WTC11 (cell line): Measurements from ENCODE around the gene CFHR1.

Experiments
- CREB1 ChIP-seq: sonication (generic); formaldehyde crosslinking; IDR thresholded peaks from 2 replicates; pipeline ENCODE4 v1.8.0; 2023; ENCODE audit warnings: mild to moderate bottlenecking, missing genetic modification reagents
- ESRRA ChIP-seq: sonication (generic); formaldehyde crosslinking; IDR thresholded peaks from 2 replicates; pipeline ENCODE4 v1.8.1; 2022; ENCODE audit warnings: mild to moderate bottlenecking, missing genetic modification reagents, borderline replicate concordance
- MXD4 ChIP-seq: fragments of 250-450 bp; sonication (Bioruptor Pico); IDR thresholded peaks from 2 replicates; pipeline ENCODE4 v1.8.0; 2021; ENCODE audit warnings: mild to moderate bottlenecking, moderate library complexity, borderline replicate concordance
- NFATC4 ChIP-seq: fragments of 250-450 bp; sonication (Bioruptor Pico); IDR thresholded peaks from 2 replicates; pipeline ENCODE4 v1.9.0; 2021; ENCODE audit warnings: mild to moderate bottlenecking
- NFE2L1 ChIP-seq: sonication (generic); formaldehyde crosslinking; IDR thresholded peaks from 2 replicates; pipeline ENCODE4 v1.8.1; 2023; ENCODE audit warnings: missing genetic modification reagents
- TCF7 ChIP-seq: sonication (generic); formaldehyde crosslinking; IDR thresholded peaks from 2 replicates; pipeline ENCODE4 v1.8.0; 2022; ENCODE audit warnings: mild to moderate bottlenecking, low read depth, missing genetic modification reagents, moderate library complexity
- TEAD4 ChIP-seq: sonication (generic); formaldehyde crosslinking; IDR thresholded peaks from 2 replicates; pipeline ENCODE4 v1.8.0; 2022; ENCODE audit warnings: mild to moderate bottlenecking, missing genetic modification reagents
- ZNF138 ChIP-seq: sonication (generic); formaldehyde crosslinking; conservative IDR thresholded peaks from 2 replicates; pipeline ENCODE4 v1.8.1; 2022; ENCODE audit warnings: mild to moderate bottlenecking, moderate library complexity, missing genetic modification reagents
- TF ChIP-seq, protein P1 (sequence below): fragments of 200-600 bp; IDR thresholded peaks from 2 replicates; pipeline ENCODE4 v1.8.0; 2022; ENCODE audit warnings: antibody characterized with exemption
- TF ChIP-seq, protein P2 (sequence below): sonication (generic); formaldehyde crosslinking; IDR thresholded peaks from 2 replicates; pipeline ENCODE4 v1.8.1; 2023; ENCODE audit warnings: mild to moderate bottlenecking, missing genetic modification reagents
- TF ChIP-seq, protein P3 (sequence below): sonication (generic); formaldehyde crosslinking; IDR thresholded peaks from 2 replicates; pipeline ENCODE4 v1.8.0; 2022; ENCODE audit warnings: mild to moderate bottlenecking, missing genetic modification reagents
- TF ChIP-seq, protein P4 (sequence below): sonication (generic); formaldehyde crosslinking; IDR thresholded peaks from 2 replicates; pipeline ENCODE4 v1.8.1; 2023; ENCODE audit warnings: mild to moderate bottlenecking, moderate library complexity, missing genetic modification reagents
- TF ChIP-seq, protein P5 (sequence below): sonication (generic); formaldehyde crosslinking; IDR thresholded peaks from 2 replicates; pipeline ENCODE4 v1.8.1; 2023; ENCODE audit warnings: mild to moderate bottlenecking, missing genetic modification reagents, moderate library complexity
- TF ChIP-seq, protein P6 (sequence below): sonication (generic); formaldehyde crosslinking; conservative IDR thresholded peaks from 2 replicates; pipeline ENCODE4 v1.8.1; 2022; ENCODE audit warnings: mild to moderate bottlenecking, missing genetic modification reagents

DNA sequence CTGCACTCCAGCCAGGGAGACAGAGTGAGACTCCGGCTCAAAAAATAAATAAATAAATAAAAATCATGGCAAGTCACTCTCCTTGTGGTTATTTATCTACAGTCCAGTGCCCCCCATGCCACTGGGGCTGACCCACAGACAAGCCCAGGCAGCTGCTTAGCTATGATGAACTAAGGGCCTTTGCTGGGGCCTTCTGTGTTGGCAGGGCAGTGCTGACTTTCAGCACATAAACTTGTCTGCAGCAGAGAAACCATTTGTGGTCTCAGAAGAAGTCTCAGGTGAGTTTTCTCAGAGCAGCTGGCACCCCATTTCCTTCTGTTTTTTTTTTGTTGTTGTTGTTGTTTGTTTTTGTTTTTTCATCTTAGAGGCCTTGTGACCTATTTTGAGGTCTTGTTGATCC is 47.4 kb downstream of the CFHR1 start:
- TF ChIP-seq, protein P1, sequence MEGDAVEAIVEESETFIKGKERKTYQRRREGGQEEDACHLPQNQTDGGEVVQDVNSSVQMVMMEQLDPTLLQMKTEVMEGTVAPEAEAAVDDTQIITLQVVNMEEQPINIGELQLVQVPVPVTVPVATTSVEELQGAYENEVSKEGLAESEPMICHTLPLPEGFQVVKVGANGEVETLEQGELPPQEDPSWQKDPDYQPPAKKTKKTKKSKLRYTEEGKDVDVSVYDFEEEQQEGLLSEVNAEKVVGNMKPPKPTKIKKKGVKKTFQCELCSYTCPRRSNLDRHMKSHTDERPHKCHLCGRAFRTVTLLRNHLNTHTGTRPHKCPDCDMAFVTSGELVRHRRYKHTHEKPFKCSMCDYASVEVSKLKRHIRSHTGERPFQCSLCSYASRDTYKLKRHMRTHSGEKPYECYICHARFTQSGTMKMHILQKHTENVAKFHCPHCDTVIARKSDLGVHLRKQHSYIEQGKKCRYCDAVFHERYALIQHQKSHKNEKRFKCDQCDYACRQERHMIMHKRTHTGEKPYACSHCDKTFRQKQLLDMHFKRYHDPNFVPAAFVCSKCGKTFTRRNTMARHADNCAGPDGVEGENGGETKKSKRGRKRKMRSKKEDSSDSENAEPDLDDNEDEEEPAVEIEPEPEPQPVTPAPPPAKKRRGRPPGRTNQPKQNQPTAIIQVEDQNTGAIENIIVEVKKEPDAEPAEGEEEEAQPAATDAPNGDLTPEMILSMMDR, result no peak
- no peak for TF ChIP-seq TCF7
- TF ChIP-seq, protein P2, sequence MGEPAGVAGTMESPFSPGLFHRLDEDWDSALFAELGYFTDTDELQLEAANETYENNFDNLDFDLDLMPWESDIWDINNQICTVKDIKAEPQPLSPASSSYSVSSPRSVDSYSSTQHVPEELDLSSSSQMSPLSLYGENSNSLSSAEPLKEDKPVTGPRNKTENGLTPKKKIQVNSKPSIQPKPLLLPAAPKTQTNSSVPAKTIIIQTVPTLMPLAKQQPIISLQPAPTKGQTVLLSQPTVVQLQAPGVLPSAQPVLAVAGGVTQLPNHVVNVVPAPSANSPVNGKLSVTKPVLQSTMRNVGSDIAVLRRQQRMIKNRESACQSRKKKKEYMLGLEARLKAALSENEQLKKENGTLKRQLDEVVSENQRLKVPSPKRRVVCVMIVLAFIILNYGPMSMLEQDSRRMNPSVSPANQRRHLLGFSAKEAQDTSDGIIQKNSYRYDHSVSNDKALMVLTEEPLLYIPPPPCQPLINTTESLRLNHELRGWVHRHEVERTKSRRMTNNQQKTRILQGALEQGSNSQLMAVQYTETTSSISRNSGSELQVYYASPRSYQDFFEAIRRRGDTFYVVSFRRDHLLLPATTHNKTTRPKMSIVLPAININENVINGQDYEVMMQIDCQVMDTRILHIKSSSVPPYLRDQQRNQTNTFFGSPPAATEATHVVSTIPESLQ, result no peak
- TF ChIP-seq ZNF138, result no peak
- TF ChIP-seq, protein P3, sequence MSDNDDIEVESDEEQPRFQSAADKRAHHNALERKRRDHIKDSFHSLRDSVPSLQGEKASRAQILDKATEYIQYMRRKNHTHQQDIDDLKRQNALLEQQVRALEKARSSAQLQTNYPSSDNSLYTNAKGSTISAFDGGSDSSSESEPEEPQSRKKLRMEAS (CRISPR knock-in tag), result no peak
- TF ChIP-seq, protein P4, sequence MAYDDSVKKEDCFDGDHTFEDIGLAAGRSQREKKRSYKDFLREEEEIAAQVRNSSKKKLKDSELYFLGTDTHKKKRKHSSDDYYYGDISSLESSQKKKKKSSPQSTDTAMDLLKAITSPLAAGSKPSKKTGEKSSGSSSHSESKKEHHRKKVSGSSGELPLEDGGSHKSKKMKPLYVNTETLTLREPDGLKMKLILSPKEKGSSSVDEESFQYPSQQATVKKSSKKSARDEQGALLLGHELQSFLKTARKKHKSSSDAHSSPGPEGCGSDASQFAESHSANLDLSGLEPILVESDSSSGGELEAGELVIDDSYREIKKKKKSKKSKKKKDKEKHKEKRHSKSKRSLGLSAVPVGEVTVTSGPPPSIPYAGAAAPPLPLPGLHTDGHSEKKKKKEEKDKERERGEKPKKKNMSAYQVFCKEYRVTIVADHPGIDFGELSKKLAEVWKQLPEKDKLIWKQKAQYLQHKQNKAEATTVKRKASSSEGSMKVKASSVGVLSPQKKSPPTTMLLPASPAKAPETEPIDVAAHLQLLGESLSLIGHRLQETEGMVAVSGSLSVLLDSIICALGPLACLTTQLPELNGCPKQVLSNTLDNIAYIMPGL, result no peak
- no peak for TF ChIP-seq NFATC4
- no peak for TF ChIP-seq ESRRA (CRISPR knock-in tag)
- no peak for TF ChIP-seq TEAD4 (CRISPR knock-in tag)
- TF ChIP-seq NFE2L1 (CRISPR knock-in tag), result no peak
- TF ChIP-seq, protein P5, sequence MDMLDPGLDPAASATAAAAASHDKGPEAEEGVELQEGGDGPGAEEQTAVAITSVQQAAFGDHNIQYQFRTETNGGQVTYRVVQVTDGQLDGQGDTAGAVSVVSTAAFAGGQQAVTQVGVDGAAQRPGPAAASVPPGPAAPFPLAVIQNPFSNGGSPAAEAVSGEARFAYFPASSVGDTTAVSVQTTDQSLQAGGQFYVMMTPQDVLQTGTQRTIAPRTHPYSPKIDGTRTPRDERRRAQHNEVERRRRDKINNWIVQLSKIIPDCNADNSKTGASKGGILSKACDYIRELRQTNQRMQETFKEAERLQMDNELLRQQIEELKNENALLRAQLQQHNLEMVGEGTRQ (CRISPR knock-in tag), result no peak
- TF ChIP-seq, protein P6, sequence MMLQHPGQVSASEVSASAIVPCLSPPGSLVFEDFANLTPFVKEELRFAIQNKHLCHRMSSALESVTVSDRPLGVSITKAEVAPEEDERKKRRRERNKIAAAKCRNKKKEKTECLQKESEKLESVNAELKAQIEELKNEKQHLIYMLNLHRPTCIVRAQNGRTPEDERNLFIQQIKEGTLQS (CRISPR knock-in tag), result no peak
- TF ChIP-seq CREB1, result no peak
- no peak for TF ChIP-seq MXD4 (CRISPR knock-in tag)
